ENCODE results near the gene F11R.
"Not testable (repeated sequence)": the region's sequence is repeated elsewhere in the genome, so short reads cannot be mapped to it uniquely, and the experiment has no call there.

Gene F11R

GRCh38 chr1:161013131-161013487 lies 7.8 kb downstream of the F11R start:
- DNase-seq (ENCODE audit: low read depth in 2 of 2), result no peak

- no peak for DNase-seq (ENCODE audit: low read depth in 2 of 2)
Measured at GRCh38 chr1:161012420-161012819, 8.5 kb downstream of the F11R start.

- no peak for DNase-seq (ENCODE audit: low read depth in 2 of 2)
Measured at GRCh38 chr1:161009602-161010211, 11.2 kb downstream of the F11R start.

GRCh38 chr1:161008869-161009510 lies 12.0 kb downstream of the F11R start:
- no peak for DNase-seq (ENCODE audit: low read depth in 2 of 2)

GRCh38 chr1:161007369-161007768 lies 13.6 kb downstream of the F11R start:
- DNase-seq (ENCODE audit: low read depth in 2 of 2), result no peak

- no peak for DNase-seq (ENCODE audit: low read depth in 2 of 2)
Measured at GRCh38 chr1:161006563-161006962, 14.4 kb downstream of the F11R start.

- no peak for DNase-seq (ENCODE audit: low read depth in 2 of 2)
Measured at GRCh38 chr1:161001525-161001924, 19.4 kb downstream of the F11R start.

GRCh38 chr1:161000736-161001480 lies 20.0 kb downstream of the F11R start:
- DNase-seq (ENCODE audit: low read depth in 2 of 2), result no peak

GRCh38 chr1:160999376-160999775 lies 21.6 kb downstream of the F11R start:
- DNase-seq (ENCODE audit: low read depth in 2 of 2), result no peak

GRCh38 chr1:160997323-160998038 lies 23.5 kb downstream of the F11R start:
- DNase-seq (ENCODE audit: low read depth in 2 of 2), result peak in 1 of 2 donors; percentile 33

GRCh38 chr1:160996178-160996577 lies 24.8 kb downstream of the F11R start:
- DNase-seq (ENCODE audit: low read depth in 2 of 2), result no peak

GRCh38 chr1:160993544-160994193 lies 27.3 kb downstream of the F11R start:
- no peak for DNase-seq (ENCODE audit: low read depth in 2 of 2)

GRCh38 chr1:160992036-160992435 lies 28.9 kb downstream of the F11R start:
- DNase-seq (ENCODE audit: low read depth in 2 of 2), result not testable (repeated sequence)

- DNase-seq (ENCODE audit: low read depth in 2 of 2), result no peak
Measured at GRCh38 chr1:160987359-160988050, 33.4 kb downstream of the F11R start.

- no peak for DNase-seq (ENCODE audit: low read depth in 2 of 2)
Measured at GRCh38 chr1:160985723-160986122, 35.2 kb downstream of the F11R start.

GRCh38 chr1:160981584-160982411 lies 39.2 kb downstream of the F11R start:
- DNase-seq (ENCODE audit: low read depth in 2 of 2), result no peak

- no peak for DNase-seq (ENCODE audit: low read depth in 2 of 2)
Measured at GRCh38 chr1:160979286-160979685, 41.7 kb downstream of the F11R start.

GRCh38 chr1:160978510-160978927 lies 42.4 kb downstream of the F11R start:
- DNase-seq (ENCODE audit: low read depth in 2 of 2), result no peak

- DNase-seq (ENCODE audit: low read depth in 2 of 2), result no peak
Measured at GRCh38 chr1:160975026-160975425, 45.9 kb downstream of the F11R start.

GRCh38 chr1:160973491-160973890 lies 47.5 kb downstream of the F11R start:
- no peak for DNase-seq (ENCODE audit: low read depth in 2 of 2)

Data from stimulated activated CD8-positive, alpha-beta memory T cell treated with anti-CD3 and anti-CD28 coated beads, Interleukin-15, amount 100 ng/mL, for 4 hours (primary cell).